GM23248 (cell line): ENCODE data around the gene TTLL5. TPM values are rescaled to one million over a fixed set of nuclear protein-coding genes. Genes with fewer than 3 reads are reported as not detected.

ENCODE experiments used
- DNase-seq: peaks from one replicate; pipeline ENCODE4 v3.0.0-alpha.2; 2015
- H2AFZ ChIP-seq: fragments of 200-600 bp; sonication (generic); 2 replicates; pipeline ENCODE4 v1.6.1; 2016; ENCODE audit warnings: antibody characterized with exemption
- H3F3A ChIP-seq: fragments of 200-600 bp; sonication (generic); 2 replicates; pipeline ENCODE4 v1.6.1; 2016; ENCODE audit warnings: mild to moderate bottlenecking, antibody characterized with exemption, mixed run types; ENCODE audit not compliant: insufficient read depth
- H3K27ac ChIP-seq: fragments of 200-600 bp; sonication (generic); 2 replicates; pipeline ENCODE4 v1.5.1; 2016; ENCODE audit warnings: mild to moderate bottlenecking
- H3K27me3 ChIP-seq: fragments of 200-600 bp; sonication (generic); replicated peaks from 2 replicates; pipeline ENCODE4 v1.6.1; 2016; ENCODE audit warnings: mild to moderate bottlenecking; ENCODE audit not compliant: insufficient read depth
- H3K36me3 ChIP-seq: fragments of 200-600 bp; sonication (generic); 2 replicates; pipeline ENCODE4 v1.6.1; 2016; ENCODE audit warnings: low read depth, mild to moderate bottlenecking
- H3K4me1 ChIP-seq: fragments of 200-600 bp; sonication (generic); 2 replicates; pipeline ENCODE4 v1.6.1; 2016; ENCODE audit warnings: mild to moderate bottlenecking; ENCODE audit not compliant: insufficient read depth
- H3K4me2 ChIP-seq: fragments of 200-600 bp; sonication (generic); one replicate; pipeline ENCODE4 v1.6.1; 2016; ENCODE audit warnings: mild to moderate bottlenecking; ENCODE audit not compliant: unreplicated experiment
- H3K4me3 ChIP-seq: fragments of 200-600 bp; sonication (generic); 2 replicates; pipeline ENCODE4 v1.5.1; 2016; ENCODE audit warnings: mild to moderate bottlenecking
- H3K79me2 ChIP-seq: fragments of 200-600 bp; sonication (generic); 2 replicates; pipeline ENCODE4 v1.6.1; 2016; ENCODE audit warnings: mild to moderate bottlenecking; ENCODE audit not compliant: insufficient read depth
- H3K9ac ChIP-seq: fragments of 200-600 bp; sonication (generic); 2 replicates; pipeline ENCODE4 v1.6.1; 2016; ENCODE audit warnings: mild to moderate bottlenecking
- H3K9me2 ChIP-seq: fragments of 200-600 bp; sonication (generic); 2 replicates; pipeline ENCODE4 v1.6.1; 2016; ENCODE audit warnings: mixed run types, mild to moderate bottlenecking, moderate library complexity; ENCODE audit not compliant: insufficient read depth
- H3K9me3 ChIP-seq: fragments of 200-600 bp; sonication (generic); one replicate; pipeline ENCODE4 v1.6.1; 2017; ENCODE audit warnings: low read depth
- H4K20me1 ChIP-seq: fragments of 200-600 bp; sonication (generic); 2 replicates; pipeline ENCODE4 v1.6.0; 2016; ENCODE audit not compliant: insufficient read depth
- EZH2 ChIP-seq: fragments of 200-600 bp; sonication (generic); IDR thresholded peaks from 2 replicates; pipeline ENCODE4 v1.6.1; 2018; ENCODE audit warnings: antibody characterized with exemption, mild to moderate bottlenecking; ENCODE audit not compliant: insufficient read depth, poor library complexity, severe bottlenecking
- EZH2phosphoT487 ChIP-seq: fragments of 200-600 bp; sonication (generic); IDR thresholded peaks from 2 replicates; pipeline ENCODE4 v1.6.1; 2018; ENCODE audit warnings: antibody characterized with exemption, moderate library complexity, mild to moderate bottlenecking, low read depth; ENCODE audit not compliant: insufficient read depth
- WGBS, 2 experiments: methylation state at CpG; one replicate each; pipeline ENCODE4 v1.1.6; 2015 to 2017; ENCODE audit warnings: low lambda C conversion rate in 2 of 2, low coverage in 1 of 2; ENCODE audit errors: missing lambda C conversion rate in 2 of 2; 5-methylcytosine and 5-hydroxymethylcytosine counted together
- in situ Hi-C: fragments of 300-500 bp; cut with MboI; formaldehyde crosslinking; loops from 2 replicates; pipeline ENCODE4 v1.15.0; 2020
- polyA plus RNA-seq: library from polyadenylated mRNA; unstranded; fragments of >200 nt; fragmentation: Nextera tagmentation; extraction: Ambion mirVana; gene quantifications from 2 replicates; pipeline ENCODE4 v1.2.1, GENCODE V29; 2016
- total RNA-seq: library from RNA; depleted of rRNA; stranded (reverse); fragments of >200 nt; shearing (Covaris generic); gene quantifications from 2 replicates; pipeline ENCODE4 v1.2.3, GENCODE V29; 2014

The TTLL5 gene
- total and polyA plus RNA-seq, 2 experiments from 2014 or later = 14.6 to 17.8 TPM

GRCh38 chr14:75647640-75648039 lies 13.4 kb upstream of the TTLL5 start:
- H3K4me1 ChIP-seq = peaks cover 26% of the 10 kb centered on the region
- no peak overlapping the region for H3K4me2 ChIP-seq
- no peaks in the 10 kb centered on the region for H4K20me1 ChIP-seq
- H3K9me3 ChIP-seq = no peaks in the 10 kb centered on the region
- 65 to 73% methylated on average over 3 of the region's 3 CpGs for WGBS, 2 experiments
- H3K4me3 ChIP-seq = no peak overlapping the region
- no peak overlapping the region for H3K27ac ChIP-seq
- peaks cover 5% of the 10 kb centered on the region; the same call in 1 of the 2 replicates for H3K36me3 ChIP-seq
- TF ChIP-seq EZH2 (no peak), EZH2phosphoT487 (no peak)
- H3F3A ChIP-seq = peaks cover 15% of the 10 kb centered on the region
- no peak for DNase-seq
- no peaks in the 10 kb centered on the region for H3K9me2 ChIP-seq
- no peak overlapping the region for H3K9ac ChIP-seq
- no peaks in the 10 kb centered on the region for H3K79me2 ChIP-seq
- in situ Hi-C loops = no loop called here
- H2AFZ ChIP-seq = no peak overlapping the region
- H3K27me3 ChIP-seq = no peaks in the 10 kb centered on the region

GRCh38 chr14:75648066-75648838 lies 12.8 kb upstream of the TTLL5 start:
- H3K27me3 ChIP-seq = no peaks in the 10 kb centered on the region
- H3K27ac ChIP-seq = peak overlapping the region; percentile 30; the same call in 1 of the 2 replicates
- H3K4me1 ChIP-seq = peaks cover 26% of the 10 kb centered on the region
- no peak overlapping the region for H3K4me2 ChIP-seq
- H3K4me3 ChIP-seq = no peak overlapping the region
- TF ChIP-seq EZH2phosphoT487 (no peak), EZH2 (no peak)
- H3K36me3 ChIP-seq = peaks cover 5% of the 10 kb centered on the region; the same call in 1 of the 2 replicates
- 77 to 78% methylated on average over 9 of the region's 9 CpGs for WGBS, 2 experiments
- H3K9me3 ChIP-seq = no peaks in the 10 kb centered on the region
- no peaks in the 10 kb centered on the region for H4K20me1 ChIP-seq
- no peaks in the 10 kb centered on the region for H3K9me2 ChIP-seq
- H3K79me2 ChIP-seq = no peaks in the 10 kb centered on the region
- H3K9ac ChIP-seq = no peak overlapping the region; the same call in 1 of the 2 replicates
- H2AFZ ChIP-seq = no peak overlapping the region
- in situ Hi-C loops = no loop called here
- peaks cover 15% of the 10 kb centered on the region for H3F3A ChIP-seq
- DNase-seq = peak; percentile 82

- H3K27me3 ChIP-seq = no peaks in the 10 kb centered on the region
- H3K9ac ChIP-seq = no peak overlapping the region
- H3K9me2 ChIP-seq = no peaks in the 10 kb centered on the region
- H3K36me3 ChIP-seq = peaks cover 5% of the 10 kb centered on the region; the same call in 1 of the 2 replicates
- 90 to 100% methylated on average over 1 of the region's 1 CpG for WGBS, 2 experiments
- H3K9me3 ChIP-seq = no peaks in the 10 kb centered on the region
- in situ Hi-C loops = no loop called here
- H3K4me3 ChIP-seq = no peak overlapping the region
- peaks cover 15% of the 10 kb centered on the region for H3F3A ChIP-seq
- H4K20me1 ChIP-seq = no peaks in the 10 kb centered on the region
- no peak overlapping the region for H2AFZ ChIP-seq
- no peaks in the 10 kb centered on the region for H3K79me2 ChIP-seq
- no peak for TF ChIP-seq EZH2
- no peak for TF ChIP-seq EZH2phosphoT487
- H3K4me1 ChIP-seq = peaks cover 26% of the 10 kb centered on the region
- H3K4me2 ChIP-seq = no peak overlapping the region
- H3K27ac ChIP-seq = no peak overlapping the region
- no peak for DNase-seq
These were observed 11.7 kb upstream of the TTLL5 start for GRCh38 chr14:75649337-75649736.

GRCh38 chr14:75649773-75650172 lies 11.3 kb upstream of the TTLL5 start:
- H3K4me3 ChIP-seq = no peak overlapping the region
- in situ Hi-C loops = no loop called here
- H3K4me1 ChIP-seq = peaks cover 26% of the 10 kb centered on the region
- no peak overlapping the region for H3K9ac ChIP-seq
- WGBS, 2 experiments = 96 to 100% methylated on average over 1 of the region's 1 CpG
- no peaks in the 10 kb centered on the region for H3K79me2 ChIP-seq
- DNase-seq = no peak
- H3K27me3 ChIP-seq = no peaks in the 10 kb centered on the region
- no peaks in the 10 kb centered on the region for H4K20me1 ChIP-seq
- H3K9me3 ChIP-seq = no peaks in the 10 kb centered on the region
- peaks cover 5% of the 10 kb centered on the region; the same call in 1 of the 2 replicates for H3K36me3 ChIP-seq
- TF ChIP-seq EZH2phosphoT487 = no peak
- H2AFZ ChIP-seq = no peak overlapping the region
- H3K27ac ChIP-seq = no peak overlapping the region
- H3K4me2 ChIP-seq = no peak overlapping the region
- H3F3A ChIP-seq = peaks cover 15% of the 10 kb centered on the region
- no peaks in the 10 kb centered on the region for H3K9me2 ChIP-seq
